NCI-H2171 treated with DMSO at 0.1 percent for 48 hours (cell line): ENCODE data around the gene DLGAP1.
A peak's percentile ranks its signal among the peaks of the same experiment; 100 is the strongest.
"Not testable (repeated sequence)": the region's sequence is repeated elsewhere in the genome, so short reads cannot be mapped to it uniquely, and the experiment has no call there.

ENCODE experiments used
- DNase-seq: peaks from one replicate; lab custom pipeline; 2025; lab: John Stamatoyannopoulos, UW

The DLGAP1 gene

GRCh38 chr18:3720159-3720558 is 734.9 kb downstream of the DLGAP1 start:
- DNase-seq, result peak; percentile 7

GRCh38 chr18:3717376-3718025 is 737.6 kb downstream of the DLGAP1 start:
- no peak for DNase-seq

- no peak for DNase-seq
Measured at GRCh38 chr18:3716116-3716660, 738.9 kb downstream of the DLGAP1 start.

GRCh38 chr18:3715231-3716080 is 739.7 kb downstream of the DLGAP1 start:
- DNase-seq, result peak; percentile 50

- DNase-seq, result no peak
Measured at GRCh38 chr18:3713708-3714107, 741.4 kb downstream of the DLGAP1 start.

GRCh38 chr18:3713166-3713565 is 741.9 kb downstream of the DLGAP1 start:
- no peak for DNase-seq

- no peak for DNase-seq
Measured at GRCh38 chr18:3712491-3712890, 742.6 kb downstream of the DLGAP1 start.

GRCh38 chr18:3710712-3711301 is 744.3 kb downstream of the DLGAP1 start:
- DNase-seq, result no peak

GRCh38 chr18:3709205-3709604 is 745.9 kb downstream of the DLGAP1 start:
- DNase-seq, result no peak

- no peak for DNase-seq
Measured at GRCh38 chr18:3706279-3707097, 748.6 kb downstream of the DLGAP1 start.

GRCh38 chr18:3704556-3705344 is 750.4 kb downstream of the DLGAP1 start:
- no peak for DNase-seq

- peak; percentile 44 for DNase-seq
Measured at GRCh38 chr18:3703732-3704176, 751.4 kb downstream of the DLGAP1 start.

- not testable (repeated sequence) for DNase-seq
Measured at GRCh38 chr18:3699707-3700567, 755.2 kb downstream of the DLGAP1 start.

- DNase-seq, result not testable (repeated sequence)
Measured at GRCh38 chr18:3694030-3694778, 760.9 kb downstream of the DLGAP1 start.

- DNase-seq, result no peak
Measured at GRCh38 chr18:3693410-3693809, 761.7 kb downstream of the DLGAP1 start.

GRCh38 chr18:3692691-3693090 is 762.4 kb downstream of the DLGAP1 start:
- no peak for DNase-seq

- DNase-seq, result no peak
Measured at GRCh38 chr18:3692113-3692621, 762.9 kb downstream of the DLGAP1 start.

- no peak for DNase-seq
Measured at GRCh38 chr18:3691705-3692104, 763.4 kb downstream of the DLGAP1 start.

- DNase-seq, result no peak
Measured at GRCh38 chr18:3690764-3691066, 764.4 kb downstream of the DLGAP1 start.
